GM19468 (cell line): ENCODE data around the gene PSD4.

Source experiments
- ATAC-seq: cut with Tn5 transposase; IDR thresholded peaks from one replicate; pipeline ENCODE4 v1.9.1; 2021; ENCODE audit warnings: mild to moderate bottlenecking, moderate library complexity, moderate number of reproducible peaks; ENCODE audit not compliant: unreplicated experiment; ENCODE audit errors: extremely low read depth

PSD4 gene

GRCh38 chr2:113233593-113234550 lies 60.1 kb downstream of the PSD4 start:
- ATAC-seq: no peak

GRCh38 chr2:113234721-113235346 lies 61.1 kb downstream of the PSD4 start:
- ATAC-seq: no peak

GRCh38 chr2:113235347-113236226 lies 61.8 kb downstream of the PSD4 start:
- ATAC-seq: peak; percentile 70

- ATAC-seq: no peak
Observed at GRCh38 chr2:113236367-113237159, 62.8 kb downstream of the PSD4 start.

GRCh38 chr2:113237604-113238160 lies 63.9 kb downstream of the PSD4 start:
- no peak for ATAC-seq

GRCh38 chr2:113238871-113239839 lies 65.4 kb downstream of the PSD4 start:
- no peak for ATAC-seq

GRCh38 chr2:113240150-113240914 lies 66.6 kb downstream of the PSD4 start:
- ATAC-seq: no peak

GRCh38 chr2:113240915-113241911 lies 67.4 kb downstream of the PSD4 start:
- no peak for ATAC-seq

GRCh38 chr2:113242327-113242726 lies 68.6 kb downstream of the PSD4 start:
- ATAC-seq: no peak

GRCh38 chr2:113245276-113245711 lies 71.5 kb downstream of the PSD4 start:
- no peak for ATAC-seq

- ATAC-seq: no peak
Observed at GRCh38 chr2:113246606-113247005, 72.8 kb downstream of the PSD4 start.

GRCh38 chr2:113248997-113249770 lies 75.4 kb downstream of the PSD4 start:
- no peak for ATAC-seq

GRCh38 chr2:113251118-113251517 lies 77.3 kb downstream of the PSD4 start:
- ATAC-seq: no peak

- no peak for ATAC-seq
Observed at GRCh38 chr2:113252047-113252590, 78.3 kb downstream of the PSD4 start.

- ATAC-seq: no peak
Observed at GRCh38 chr2:113253453-113253852, 79.7 kb downstream of the PSD4 start.
